IMR-90 (cell line): ENCODE results near the gene EDARADD. TPM values are rescaled to one million over a fixed set of nuclear protein-coding genes. Genes with fewer than 3 reads are reported as not detected.

Experiments used
- ATAC-seq: fragments of 200-7000 bp; cut with Tn5 transposase; 2 replicates; pipeline ENCODE4 v1.9.1; 2020; ENCODE audit warnings: low read depth, mild to moderate bottlenecking, moderate library complexity
- BruUV-seq: library from RNA; stranded (reverse); fragments of 400-500 nt; replicated peaks from 2 replicates; lab custom pipeline; 2021; lab: Mats Ljungman, UMichigan
- CTCF ChIA-PET: fragments of 300-600 bp; formaldehyde crosslinking; extraction: SDS; loops from one replicate; lab custom pipeline; 2021; ENCODE audit warnings: antibody characterized with exemption; lab: Yijun Ruan, JAX
- POLR2A ChIA-PET: fragments of 300-600 bp; sonication (Branson Sonifier 250); formaldehyde crosslinking; loops from one replicate; lab custom pipeline; 2022; ENCODE audit warnings: antibody characterized with exemption; ENCODE audit not compliant: unreplicated experiment; lab: Charles Lee
- DNase-seq: peaks from one replicate; pipeline ENCODE4 v3.0.0; 2013
- H2AFZ ChIP-seq: replicated peaks from 2 replicates; pipeline ENCODE3; 2013; ENCODE audit warnings: low read length, mild to moderate bottlenecking; ENCODE audit not compliant: poor library complexity
- H2AK5ac ChIP-seq: 2 replicates; pipeline ENCODE4 v1.6.1; 2013; ENCODE audit warnings: low read depth, low read length, inconsistent platforms
- H2AK9ac ChIP-seq: replicated peaks from 2 replicates; pipeline ENCODE3; 2013; ENCODE audit warnings: mild to moderate bottlenecking, low read depth, low read length, moderate library complexity; ENCODE audit not compliant: poor library complexity
- H2BK120ac ChIP-seq: 2 replicates; pipeline ENCODE4 v1.6.1; 2013; ENCODE audit warnings: low read depth, low read length, inconsistent platforms
- H2BK15ac ChIP-seq: 3 replicates; pipeline ENCODE4 v1.6.1; 2013; ENCODE audit warnings: low read depth, low read length, inconsistent platforms
- H2BK20ac ChIP-seq: 2 replicates; pipeline ENCODE4 v1.6.1; 2013; ENCODE audit warnings: low read depth, mild to moderate bottlenecking, inconsistent platforms, low read length, moderate library complexity
- H2BK5ac ChIP-seq: 2 replicates; pipeline ENCODE4 v1.6.1; 2013; ENCODE audit warnings: mild to moderate bottlenecking, low read depth, low read length, inconsistent platforms; ENCODE audit not compliant: poor library complexity, severe bottlenecking
- H3K14ac ChIP-seq: replicated peaks from 2 replicates; pipeline ENCODE4 v1.6.1; 2013; ENCODE audit warnings: low read depth, low read length, inconsistent platforms
- H3K18ac ChIP-seq: 2 replicates; pipeline ENCODE4 v1.6.1; 2013; ENCODE audit warnings: low read depth, low read length, control low read depth
- H3K23ac ChIP-seq: 2 replicates; pipeline ENCODE4 v1.6.1; 2013; ENCODE audit warnings: low read depth, low read length, inconsistent platforms
- H3K27ac ChIP-seq: 2 replicates; pipeline ENCODE4 v1.5.1; 2013; ENCODE audit warnings: mild to moderate bottlenecking, control low read depth, low read length; ENCODE audit not compliant: insufficient read depth
- H3K27me3 ChIP-seq: 2 replicates; pipeline ENCODE4 v1.6.1; 2013; ENCODE audit warnings: low read length; ENCODE audit not compliant: control insufficient read depth, insufficient read depth
- H3K36me3 ChIP-seq: 2 replicates; pipeline ENCODE4 v1.6.1; 2013; ENCODE audit warnings: low read length, mixed read lengths; ENCODE audit not compliant: control insufficient read depth, insufficient read depth
- H3K4ac ChIP-seq: 2 replicates; pipeline ENCODE4 v1.6.1; 2013; ENCODE audit warnings: low read depth, low read length, inconsistent platforms
- H3K4me1 ChIP-seq: 2 replicates; pipeline ENCODE4 v1.6.1; 2013; ENCODE audit warnings: low read length, mixed read lengths; ENCODE audit not compliant: control insufficient read depth, insufficient read depth
- H3K4me2 ChIP-seq: 2 replicates; pipeline ENCODE4 v1.6.1; 2013; ENCODE audit warnings: low read depth, mild to moderate bottlenecking, control low read depth, low read length, moderate library complexity
- H3K4me3 ChIP-seq: 2 replicates; pipeline ENCODE4 v1.5.1; 2013; ENCODE audit warnings: low read depth, mild to moderate bottlenecking, control low read depth, low read length, moderate library complexity; ENCODE audit not compliant: insufficient read depth
- H3K56ac ChIP-seq: 2 replicates; pipeline ENCODE4 v1.6.1; 2013; ENCODE audit warnings: low read length, inconsistent platforms; ENCODE audit not compliant: insufficient read depth; ENCODE audit errors: extremely low read depth
- H3K79me1 ChIP-seq, 2 experiments: 2 replicates each; pipeline ENCODE4 v1.6.1; 2013; ENCODE audit warnings: low read length in 2 of 2, inconsistent platforms in 1 of 2, low read depth in 1 of 2
- H3K9ac ChIP-seq: 2 replicates; pipeline ENCODE4 v1.6.1; 2013; ENCODE audit warnings: low read depth, low read length, control low read depth
- H3K9me1 ChIP-seq: 2 replicates; pipeline ENCODE4 v1.6.1; 2013; ENCODE audit warnings: low read length, inconsistent platforms; ENCODE audit not compliant: insufficient read depth
- H3K9me3 ChIP-seq: 2 replicates; pipeline ENCODE4 v1.6.1; 2013; ENCODE audit warnings: low read length; ENCODE audit not compliant: control insufficient read depth, insufficient read depth
- H4K20me1 ChIP-seq: 2 replicates; pipeline ENCODE4 v1.6.1; 2013; ENCODE audit warnings: low read length, inconsistent platforms; ENCODE audit not compliant: insufficient read depth
- H4K5ac ChIP-seq: 2 replicates; pipeline ENCODE4 v1.6.1; 2013; ENCODE audit warnings: mild to moderate bottlenecking, low read depth, low read length, control low read depth
- H4K8ac ChIP-seq, 2 experiments: 2 replicates each; pipeline ENCODE4 v1.6.1; 2013; ENCODE audit warnings: low read depth in 2 of 2, low read length in 2 of 2, control low read depth in 1 of 2, inconsistent platforms in 1 of 2
- H4K91ac ChIP-seq: 2 replicates; pipeline ENCODE4 v1.6.1; 2013; ENCODE audit warnings: low read depth, low read length, inconsistent platforms; ENCODE audit not compliant: insufficient read depth
- CEBPB ChIP-seq: IDR thresholded peaks from 2 replicates; pipeline ENCODE4 v1.6.1; 2012; ENCODE audit warnings: low read depth, low read length, improper control_type of control experiment
- RCOR1 ChIP-seq: IDR thresholded peaks from 2 replicates; pipeline ENCODE4 v1.6.1; 2012; ENCODE audit warnings: mild to moderate bottlenecking, low read length, improper control_type of control experiment; ENCODE audit not compliant: insufficient replicate concordance
- WGBS, 2 experiments: methylation state at CpG; one replicate each; pipeline versions ENCODE4 v1.1.5 to v1.1.7; 2013; ENCODE audit warnings: missing lambda C conversion rate in 2 of 2; ENCODE audit not compliant: insufficient read length in 1 of 2; ENCODE audit errors: extremely low coverage in 2 of 2; 5-methylcytosine and 5-hydroxymethylcytosine counted together
- dilution Hi-C: fragments of 300-500 bp; cut with HindIII; formaldehyde crosslinking; loops from one replicate; pipeline ENCODE4 v1.14.3; 2018; ENCODE audit warnings: low sequenced_read_pairs; ENCODE audit not compliant: unreplicated experiment
- in situ Hi-C: fragments of 300-500 bp; cut with MboI; formaldehyde crosslinking; loops from 3 replicates; pipeline ENCODE4 v1.14.3; 2019; ENCODE audit warnings: low sequenced_read_pairs, inconsistent platforms, mixed read lengths
- intact Hi-C: fragments of 100-400 bp; cut with micrococcal nuclease; formaldehyde crosslinking; loops from 2 replicates; pipeline ENCODE4 v1.10.0; 2022
- polyA plus RNA-seq, 3 experiments: library from polyadenylated mRNA; depleted of rRNA; stranded (reverse); fragments of >200 nt; gene quantifications; 2 replicates each; pipeline ENCODE4 v1.2.3, GENCODE V29; 2012; ENCODE audit warnings: low replicate concordance in 1 of 3
- total RNA-seq: library from RNA; depleted of rRNA; stranded (reverse); fragments of >200 nt; gene quantifications from 2 replicates; pipeline ENCODE4 v1.2.3, GENCODE V29; 2012

EDARADD gene
- total and polyA plus RNA-seq, 2 of the 4 experiments (the other 2 are of a cell fraction) = not detected

DNA sequence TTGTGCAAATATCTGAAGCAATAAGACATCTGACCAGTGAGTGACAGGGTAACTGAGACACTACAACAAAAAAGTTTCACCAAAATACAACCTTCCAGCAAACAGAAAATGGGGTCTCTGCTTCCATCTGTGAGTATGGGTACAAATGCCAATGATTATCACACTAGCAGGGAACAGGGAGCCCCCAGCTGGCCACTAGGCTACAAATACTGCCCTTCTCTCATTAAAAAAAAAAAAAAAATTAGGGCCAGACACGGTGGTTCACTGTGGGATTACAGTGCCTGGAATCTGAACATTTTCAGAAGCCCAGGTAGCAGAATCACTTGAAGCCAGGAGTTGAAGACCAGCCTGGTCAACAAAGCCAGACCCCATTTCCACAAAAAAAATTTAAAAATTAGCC lies 48.4 kb upstream of the EDARADD start:
- BruUV-seq = no TSS peak
- H3K36me3 ChIP-seq = no peaks in the 10 kb centered on the region
- no peak overlapping the region for H3K9ac ChIP-seq
- H3K4me3 ChIP-seq = no peak overlapping the region
- H4K91ac ChIP-seq = no peak overlapping the region
- TF ChIP-seq RCOR1 (no peak), CEBPB (no peak)
- H3K9me3 ChIP-seq = no peaks in the 10 kb centered on the region; the same call in none of the 2 replicates
- H2BK5ac ChIP-seq = no peak overlapping the region
- no peak overlapping the region for H2AK5ac ChIP-seq
- no peaks in the 10 kb centered on the region for H3K9me1 ChIP-seq
- ATAC-seq = no peak
- H2BK15ac ChIP-seq = no peak overlapping the region
- H3K23ac ChIP-seq = no peak overlapping the region
- H3K14ac ChIP-seq = no peak overlapping the region
- DNase-seq = no peak
- in situ Hi-C loops = no loop called here
- intact Hi-C loops = loop anchor here (10.0 kb wide), 1 partner anchor 231 kb away; no protein-coding TSS in a partner anchor
- no peak overlapping the region for H3K27ac ChIP-seq
- no peak overlapping the region for H3K4me2 ChIP-seq
- no peak overlapping the region for H2BK20ac ChIP-seq
- H3K79me1 ChIP-seq = no peaks in the 10 kb centered on the region
- H2AK9ac ChIP-seq = no peak overlapping the region
- H2BK120ac ChIP-seq = no peak overlapping the region
- dilution Hi-C loops = no loop called here
- no peaks in the 10 kb centered on the region for H3K4me1 ChIP-seq
- POLR2A ChIA-PET = no interaction called here
- no CpG with 5 or more reads among the region's 1 CpG for WGBS, 2 experiments
- H2AFZ ChIP-seq = no peak overlapping the region
- H3K56ac ChIP-seq = no peak overlapping the region
- no peak overlapping the region for H3K4ac ChIP-seq
- H3K18ac ChIP-seq = no peak overlapping the region
- no peak overlapping the region for H4K5ac ChIP-seq
- no peaks in the 10 kb centered on the region for H3K27me3 ChIP-seq
- H4K8ac ChIP-seq = no peak overlapping the region
- CTCF ChIA-PET = interaction anchor here (0.6 kb wide), 1 partner anchor 228 kb away, joined by 5 read pairs; no protein-coding TSS in a partner anchor
- no peaks in the 10 kb centered on the region for H4K20me1 ChIP-seq
